Psoas muscle (tissue), 8 donors: ENCODE results near the gene SYNPR. TPM values are rescaled to one million over a fixed set of nuclear protein-coding genes. Genes with fewer than 3 reads are reported as not detected.

ENCODE experiments used
- ATAC-seq, 4 donors: fragments of 200-7000 bp; cut with Tn5 transposase; one replicate each; pipeline ENCODE4 v1.9.1; 2020; ENCODE audit warnings: moderate library complexity in 3 of 4, mild to moderate bottlenecking in 2 of 4
- DNase-seq, 2 donors: peaks; one replicate each; pipeline ENCODE4 v3.0.0-alpha.2; 2020
- H3K27ac ChIP-seq: fragments of 200-600 bp; one replicate; pipeline ENCODE4 v1.8.0; 2022
- H3K27me3 ChIP-seq, 3 donors: fragments of 200-600 bp in 1 of 3; one replicate each; pipeline versions ENCODE4 v1.6.1 to v1.8.0; 2013 to 2022; ENCODE audit warnings: low read length in 2 of 3, mild to moderate bottlenecking in 2 of 3, moderate library complexity in 1 of 3; ENCODE audit not compliant: insufficient read depth in 3 of 3
- H3K36me3 ChIP-seq, 2 donors: fragments of 200-600 bp in 1 of 2; one replicate each; pipeline versions ENCODE4 v1.6.1 to v1.8.0; 2013 to 2022; ENCODE audit warnings: low read depth in 1 of 2, mild to moderate bottlenecking in 1 of 2, moderate library complexity in 1 of 2; ENCODE audit not compliant: insufficient read depth in 1 of 2
- H3K4me1 ChIP-seq: fragments of 200-600 bp; one replicate; pipeline ENCODE4 v1.8.0; 2022
- H3K4me3 ChIP-seq: fragments of 200-600 bp; one replicate; pipeline ENCODE4 v1.8.0; 2022; ENCODE audit warnings: mild to moderate bottlenecking
- H3K9me3 ChIP-seq: fragments of 200-600 bp; one replicate; pipeline ENCODE4 v1.8.0; 2022
- CTCF ChIP-seq: fragments of 200-600 bp; IDR thresholded peaks from one replicate; pipeline ENCODE4 v1.8.0; 2022; ENCODE audit warnings: antibody characterized with exemption
- WGBS, 3 donors: extraction: QIAGEN DNeasy Blood & Tissue Kit; methylation state at CpG; one replicate each; pipeline versions ENCODE4 v1.1.6 to v1.1.7; 2013; 5-methylcytosine and 5-hydroxymethylcytosine counted together
- intact Hi-C, 2 donors: fragments of 100-400 bp; cut with DNase I; formaldehyde crosslinking; loops; one replicate each; pipeline versions ENCODE4 v1.11.0 to v1.14.2; 2022
- polyA plus RNA-seq, 3 donors: library from polyadenylated mRNA; stranded (reverse); fragments of 200-250 nt; gene quantifications; one replicate each; pipeline ENCODE4 v1.2.3, GENCODE V29; 2013
- total RNA-seq, 4 donors: library from RNA; stranded (reverse); fragmentation: NEBNext Ultra II Directional in 2 of 4; extraction: Animal tissue kit (Norgen Biotek cat#: 25700) in 2 of 4; gene quantifications; one replicate each; pipeline versions ENCODE4 v1.2.1 to v1.2.4, GENCODE V29; 2021 to 2023
- donor health status: healthy with polysubstance abuse.
- donor health status: DM: no; HTN: no; CAD: no; lungs with moderate emphysema.
- donor health status: Bipolar disorder and iron deficiency.
- donor health status: healthy.
- donor health status: DM: yes; HTN: yes; CAD: no.
- donor health status: DM: no; HTN: no; CAD: no.
- donor health status: DM: no; HTN: no; CAD: no.
- donor health status: DM: yes; HTN: yes; CAD: no.

Gene SYNPR
- total and polyA plus RNA-seq, 7 donors = 0.03 TPM; not detected in 6

GRCh38 chr3:63308072-63308471 is 30.0 kb downstream of the SYNPR start:
- no peak for DNase-seq
- Histone ChIP-seq H3K9me3 (no peaks in the 10 kb centered on the region), H3K4me1 (no peaks in the 10 kb centered on the region), H3K36me3 (no peaks in the 10 kb centered on the region), H3K27me3 (no peaks in the 10 kb centered on the region), H3K27ac (no peak overlapping the region), H3K4me3 (no peak overlapping the region)
- 72 to 76% (median 72%) methylated on average over 3 of the region's 3 CpGs for WGBS, 3 donors
- no peak for ATAC-seq
- intact Hi-C loops = no loop called here
- no peak for TF ChIP-seq CTCF

DNA sequence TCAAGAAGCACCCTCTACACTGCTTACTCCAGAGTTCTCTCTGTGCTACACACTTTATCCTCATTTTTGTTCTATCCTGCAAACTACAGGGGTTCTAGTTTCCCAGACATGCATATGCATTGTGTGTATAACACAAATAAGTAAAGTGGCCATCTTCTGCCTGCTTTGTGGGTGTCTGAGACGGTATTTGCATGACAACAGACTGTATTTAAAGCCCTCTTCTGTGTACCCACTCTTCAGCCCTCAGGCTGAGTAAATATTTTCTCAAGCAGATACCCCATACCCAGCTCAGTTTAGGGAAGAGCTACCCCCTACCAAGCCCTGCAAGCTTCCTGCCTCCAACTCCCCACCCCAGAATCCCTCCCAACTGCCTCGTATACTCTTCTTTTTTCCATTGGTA is 31.7 kb downstream of the SYNPR start:
- TF ChIP-seq CTCF = no peak
- Histone ChIP-seq H3K36me3 (no peaks in the 10 kb centered on the region), H3K4me3 (no peak overlapping the region), H3K27ac (no peak overlapping the region), H3K9me3 (no peaks in the 10 kb centered on the region), H3K4me1 (no peaks in the 10 kb centered on the region), H3K27me3 (no peaks in the 10 kb centered on the region)
- no peak for DNase-seq
- ATAC-seq = no peak
- intact Hi-C loops = no loop called here
- 10 to 18% (median 14%) methylated on average over 2 of the region's 2 CpGs for WGBS, 3 donors

GRCh38 chr3:63323766-63324165 is 45.7 kb downstream of the SYNPR start:
- no peak for DNase-seq
- no peak for TF ChIP-seq CTCF
- no peak for ATAC-seq
- intact Hi-C loops = no loop called here
- H3K9me3 ChIP-seq = no peaks in the 10 kb centered on the region
- no peaks in the 10 kb centered on the region for H3K4me1 ChIP-seq
- H3K4me3 ChIP-seq = no peak overlapping the region
- H3K36me3 ChIP-seq = no peaks in the 10 kb centered on the region
- H3K27ac ChIP-seq = no peak overlapping the region
- no peaks in the 10 kb centered on the region for H3K27me3 ChIP-seq

GRCh38 chr3:63324621-63325020 is 46.5 kb downstream of the SYNPR start:
- no peak overlapping the region for H3K4me3 ChIP-seq

More at GRCh38 chr3:63324621-63325020, 46.5 kb downstream of the SYNPR start:
- H3K27ac ChIP-seq = no peak overlapping the region
- no peaks in the 10 kb centered on the region for H3K36me3 ChIP-seq
- H3K9me3 ChIP-seq = no peaks in the 10 kb centered on the region
- intact Hi-C loops = no loop called here
- H3K27me3 ChIP-seq = no peaks in the 10 kb centered on the region
- TF ChIP-seq CTCF = no peak
- DNase-seq (no peak), ATAC-seq (no peak)
- WGBS, 3 donors = 37 to 44% (median 40%) methylated on average over 2 of the region's 2 CpGs
- H3K4me1 ChIP-seq = no peaks in the 10 kb centered on the region
